Mesenchymal stem cell (in vitro differentiated cells and primary cell): ENCODE data around the gene CLDN12.

Experiments
- DNase-seq: peaks from one replicate; pipeline ENCODE4 v3.0.0-alpha.2; 2013
- H2AFZ ChIP-seq: one replicate; pipeline ENCODE4 v1.6.1; 2013; ENCODE audit warnings: low read depth, mild to moderate bottlenecking, control low read depth, inconsistent platforms, low read length, moderate library complexity
- H2AK5ac ChIP-seq: 2 replicates; pipeline ENCODE4 v1.6.1; 2013; ENCODE audit warnings: low read length, moderate library complexity, mild to moderate bottlenecking, inconsistent platforms; ENCODE audit not compliant: severe bottlenecking
- H2BK120ac ChIP-seq: one replicate; pipeline ENCODE4 v1.6.1; 2013; ENCODE audit warnings: low read depth, mild to moderate bottlenecking, inconsistent platforms, low read length, moderate library complexity
- H2BK12ac ChIP-seq, 2 experiments: one replicate each; pipeline ENCODE4 v1.6.1; 2013; ENCODE audit warnings: inconsistent platforms in 2 of 2, low read length in 2 of 2, mild to moderate bottlenecking in 2 of 2, moderate library complexity in 2 of 2, control low read depth in 1 of 2
- H2BK15ac ChIP-seq: one replicate; pipeline ENCODE4 v1.6.1; 2013; ENCODE audit warnings: mild to moderate bottlenecking, low read depth, inconsistent platforms; ENCODE audit not compliant: poor library complexity, severe bottlenecking
- H2BK5ac ChIP-seq: 2 replicates; pipeline ENCODE4 v1.6.1; 2013; ENCODE audit warnings: low read depth, mild to moderate bottlenecking, low read length, control low read depth, inconsistent platforms; ENCODE audit not compliant: poor library complexity, severe bottlenecking
- H3K14ac ChIP-seq, 2 experiments: one replicate each; pipeline ENCODE4 v1.6.1; 2013; ENCODE audit warnings: inconsistent platforms in 2 of 2, low read length in 2 of 2, control low read depth in 1 of 2, mild to moderate bottlenecking in 1 of 2, moderate library complexity in 1 of 2
- H3K18ac ChIP-seq, 2 experiments: one replicate each; pipeline ENCODE4 v1.6.1; 2013; ENCODE audit warnings: inconsistent platforms in 2 of 2, low read length in 2 of 2, control low read depth in 1 of 2, low read depth in 1 of 2, mild to moderate bottlenecking in 1 of 2
- H3K23ac ChIP-seq, 2 experiments: one replicate each; pipeline ENCODE4 v1.6.1; 2013; ENCODE audit warnings: inconsistent platforms in 2 of 2, low read length in 2 of 2, mild to moderate bottlenecking in 2 of 2, moderate library complexity in 2 of 2, control low read depth in 1 of 2
- H3K27ac ChIP-seq: 2 replicates; pipeline ENCODE4 v1.5.1; 2013; ENCODE audit warnings: mild to moderate bottlenecking, moderate library complexity, low read length, control low read depth, inconsistent platforms; ENCODE audit not compliant: poor library complexity, severe bottlenecking
- H3K27me3 ChIP-seq, 2 experiments: 2 replicates each; pipeline versions ENCODE4 v1.6.1 to v1.7.0; 2013; ENCODE audit warnings: low read length in 2 of 2, mild to moderate bottlenecking in 2 of 2, moderate library complexity in 2 of 2, control low read depth in 1 of 2, inconsistent platforms in 1 of 2; ENCODE audit not compliant: control insufficient read depth in 1 of 2, insufficient read depth in 1 of 2
- H3K36me3 ChIP-seq, 2 experiments: 2 replicates each; pipeline versions ENCODE4 v1.6.1 to v1.7.0; 2013; ENCODE audit warnings: low read length in 2 of 2, control low read depth in 1 of 2, inconsistent platforms in 1 of 2, low read depth in 1 of 2, mild to moderate bottlenecking in 1 of 2; ENCODE audit not compliant: insufficient read depth in 2 of 2, control insufficient read depth in 1 of 2
- H3K4ac ChIP-seq, 2 experiments: one replicate each; pipeline ENCODE4 v1.6.1; 2013; ENCODE audit warnings: inconsistent platforms in 2 of 2, low read length in 2 of 2, mild to moderate bottlenecking in 2 of 2, moderate library complexity in 2 of 2, control low read depth in 1 of 2, low read depth in 1 of 2
- H3K4me1 ChIP-seq: 2 replicates; pipeline ENCODE4 v1.6.1; 2013; ENCODE audit warnings: low read depth, low read length, control low read depth; ENCODE audit not compliant: control insufficient read depth, insufficient read depth
- H3K4me2 ChIP-seq: 2 replicates; pipeline ENCODE4 v1.6.1; 2013; ENCODE audit warnings: low read length, mild to moderate bottlenecking, inconsistent platforms; ENCODE audit not compliant: poor library complexity, severe bottlenecking
- H3K4me3 ChIP-seq, 2 experiments: 2 replicates each; pipeline versions ENCODE4 v1.5.1 to v1.7.0; 2013; ENCODE audit warnings: low read length in 2 of 2, mild to moderate bottlenecking in 2 of 2, control low read depth in 1 of 2, low read depth in 1 of 2; ENCODE audit not compliant: insufficient read depth in 1 of 2
- H3K79me1 ChIP-seq: replicated peaks from 2 replicates; pipeline ENCODE4 v1.6.1; 2013; ENCODE audit warnings: mild to moderate bottlenecking, control low read depth, low read length, inconsistent platforms; ENCODE audit not compliant: poor library complexity, severe bottlenecking
- H3K9ac ChIP-seq: 2 replicates; pipeline ENCODE4 v1.7.0; 2013; ENCODE audit warnings: mild to moderate bottlenecking, low read length, moderate library complexity
- H3K9me3 ChIP-seq: 2 replicates; pipeline ENCODE4 v1.7.0; 2013; ENCODE audit warnings: mild to moderate bottlenecking, low read length; ENCODE audit not compliant: control insufficient read depth
- H4K8ac ChIP-seq: one replicate; pipeline ENCODE4 v1.6.1; 2013; ENCODE audit warnings: inconsistent platforms, mild to moderate bottlenecking, low read length, moderate library complexity
- H4K91ac ChIP-seq: one replicate; pipeline ENCODE4 v1.6.1; 2013; ENCODE audit warnings: mild to moderate bottlenecking, low read length, inconsistent platforms
- WGBS: methylation state at CpG from one replicate; pipeline ENCODE4 v1.1.7; 2013; ENCODE audit warnings: mixed read lengths; 5-methylcytosine and 5-hydroxymethylcytosine counted together

CLDN12 gene

GRCh38 chr7:90408142-90408541 is 4.9 kb downstream of the CLDN12 start:
- Histone ChIP-seq H3K23ac (no peak overlapping the region), H2BK120ac (no peak overlapping the region)

GRCh38 chr7:90409667-90410066 is 6.4 kb downstream of the CLDN12 start:
- Histone ChIP-seq H2BK15ac (no peak overlapping the region), H2AFZ (no peak overlapping the region), H3K23ac (no peak overlapping the region), H3K27me3 (no peaks in the 10 kb centered on the region), H3K18ac (no peak overlapping the region), H4K8ac (no peak overlapping the region), H3K9me3 (no peaks in the 10 kb centered on the region), H3K9ac (no peak overlapping the region), H3K4me1 (no peaks in the 10 kb centered on the region), H3K4me3 (no peak overlapping the region), H4K91ac (no peak overlapping the region), H2BK120ac (no peak overlapping the region), H3K4me2 (no peak overlapping the region), H2BK12ac (no peak overlapping the region), H3K4ac (no peak overlapping the region), H2BK5ac (no peak overlapping the region), H3K27ac (no peak overlapping the region), H3K14ac (no peak overlapping the region), H2AK5ac (no peak overlapping the region), H3K36me3 (peaks cover 21 to 88% of the 10 kb centered on the region in 2 experiments), H3K79me1 (peaks cover 33% of the 10 kb centered on the region)
- 92% methylated on average over 3 of the region's 3 CpGs for WGBS
- no peak for DNase-seq

More at GRCh38 chr7:90408142-90408541, 4.9 kb downstream of the CLDN12 start:
- H3K9me3 ChIP-seq, result no peaks in the 10 kb centered on the region
- no peak overlapping the region for H4K91ac ChIP-seq
- H3K14ac ChIP-seq, result no peak overlapping the region
- H2BK12ac ChIP-seq, result no peak overlapping the region
- no peak overlapping the region for H3K4me2 ChIP-seq
- peaks cover 21 to 73% of the 10 kb centered on the region in 2 experiments for H3K36me3 ChIP-seq
- H3K27ac ChIP-seq, result no peak overlapping the region
- no peak overlapping the region for H3K4ac ChIP-seq
- no peak overlapping the region for H2AK5ac ChIP-seq
- H3K4me1 ChIP-seq, result no peaks in the 10 kb centered on the region
- H3K27me3 ChIP-seq, result no peaks in the 10 kb centered on the region
- H3K79me1 ChIP-seq, result peaks cover 28% of the 10 kb centered on the region
- DNase-seq, result no peak
- H4K8ac ChIP-seq, result no peak overlapping the region
- no peak overlapping the region for H3K18ac ChIP-seq
- no peak overlapping the region for H2BK15ac ChIP-seq
- no peak overlapping the region for H2AFZ ChIP-seq
- 100% methylated on average over 1 of the region's 1 CpG for WGBS
- no peak overlapping the region for H2BK5ac ChIP-seq
- no peak overlapping the region for H3K9ac ChIP-seq
- H3K4me3 ChIP-seq, result no peak overlapping the region

GRCh38 chr7:90411510-90411909 is 8.2 kb downstream of the CLDN12 start:
- no peak overlapping the region for H4K91ac ChIP-seq
- H4K8ac ChIP-seq, result no peak overlapping the region
- no peak overlapping the region for H2BK5ac ChIP-seq
- no peak overlapping the region for H3K14ac ChIP-seq
- H3K27me3 ChIP-seq, result no peaks in the 10 kb centered on the region
- no peak overlapping the region for H2BK120ac ChIP-seq
- H2BK15ac ChIP-seq, result no peak overlapping the region
- H2BK12ac ChIP-seq, result no peak overlapping the region
- no peak overlapping the region for H3K23ac ChIP-seq
- peaks cover 27% of the 10 kb centered on the region for H3K79me1 ChIP-seq
- H2AFZ ChIP-seq, result no peak overlapping the region
- no peak overlapping the region for H3K4me3 ChIP-seq
- DNase-seq, result no peak
- no peak overlapping the region for H2AK5ac ChIP-seq
- peak overlapping the region; percentile 39 for H3K9ac ChIP-seq
- no peak overlapping the region for H3K4ac ChIP-seq
- WGBS, result 100% methylated on average over 2 of the region's 2 CpGs
- no peak overlapping the region for H3K18ac ChIP-seq
- H3K4me1 ChIP-seq, result no peaks in the 10 kb centered on the region
- H3K36me3 ChIP-seq, result peaks cover 19 to 87% of the 10 kb centered on the region in 2 experiments
- no peaks in the 10 kb centered on the region for H3K9me3 ChIP-seq
- no peak overlapping the region for H3K27ac ChIP-seq
- no peak overlapping the region for H3K4me2 ChIP-seq

GRCh38 chr7:90412458-90413184 is 9.4 kb downstream of the CLDN12 start:
- H2AK5ac ChIP-seq, result no peak overlapping the region
- H2BK12ac ChIP-seq, result no peak overlapping the region
- peaks cover 26% of the 10 kb centered on the region for H3K79me1 ChIP-seq
- H3K14ac ChIP-seq, result no peak overlapping the region
- no peak overlapping the region for H2BK15ac ChIP-seq
- no peaks in the 10 kb centered on the region for H3K4me1 ChIP-seq
- no peak overlapping the region for H3K4ac ChIP-seq
- no peak overlapping the region for H3K4me3 ChIP-seq
- H3K23ac ChIP-seq, result no peak overlapping the region
- no peak overlapping the region for H3K4me2 ChIP-seq
- 94% methylated on average over 11 of the region's 11 CpGs for WGBS
- H3K27me3 ChIP-seq, result no peaks in the 10 kb centered on the region
- H2BK120ac ChIP-seq, result no peak overlapping the region
- no peak overlapping the region for H4K91ac ChIP-seq
- no peak for DNase-seq
- no peak overlapping the region for H3K18ac ChIP-seq
- H3K27ac ChIP-seq, result no peak overlapping the region
- no peaks in the 10 kb centered on the region for H3K9me3 ChIP-seq
- H3K36me3 ChIP-seq, result peaks cover 19 to 80% of the 10 kb centered on the region in 2 experiments
- H3K9ac ChIP-seq, result no peak overlapping the region
- no peak overlapping the region for H2BK5ac ChIP-seq
- no peak overlapping the region for H4K8ac ChIP-seq
- H2AFZ ChIP-seq, result no peak overlapping the region
